ENCODE data around the gene THSD4. TPM values are rescaled to one million over a fixed set of nuclear protein-coding genes. Genes with fewer than 3 reads are reported as not detected.

Gene THSD4
- total and polyA plus RNA-seq, 5 donors from 2014 or later, result not detected

DNA sequence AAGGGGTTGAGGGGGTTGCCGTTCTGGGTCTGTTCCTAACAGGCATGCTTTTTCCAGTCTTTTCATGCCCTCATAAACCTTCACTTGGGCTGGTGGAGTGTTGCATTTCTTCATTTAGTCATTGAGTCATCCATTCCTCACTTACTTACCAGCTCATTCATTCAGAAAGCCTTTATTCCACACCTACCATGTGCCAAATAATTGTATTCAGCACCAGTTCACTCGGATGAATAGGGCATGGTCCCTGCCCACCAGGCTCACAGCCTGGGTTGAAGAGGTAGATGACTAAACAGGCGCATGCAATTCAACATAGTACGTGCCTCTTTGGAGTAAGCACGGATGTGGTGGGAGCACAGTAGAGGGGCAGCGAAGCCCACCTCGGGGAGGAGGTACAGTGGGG, 35.1 kb upstream of the THSD4 start:
- Mint-ChIP-seq H3K27me3 (no peaks in the 10 kb centered on the region), H3K36me3 (no peaks in the 10 kb centered on the region), H3K4me3 (no peak overlapping the region), H3K4me1 (no peaks in the 10 kb centered on the region), H3K27ac (no peak overlapping the region), H3K9me3 (peaks cover 0 to 7% (median 2%) of the 10 kb centered on the region in 7 donors)
- no peak overlapping the region for H3K4me3 ChIP-seq (ENCODE audit: low read depth, low read length)
- no peak overlapping the region for H3K27ac ChIP-seq (ENCODE audit: insufficient read depth, low read length, poor library complexity, severe bottlenecking)
- H3K27me3 ChIP-seq (ENCODE audit: control insufficient read depth, insufficient read depth, low read length), result no peaks in the 10 kb centered on the region
- ATAC-seq (ENCODE audit: low read depth in 2 of 2) (no peak), DNase-seq (no peak)
- no peaks in the 10 kb centered on the region for H3K36me3 ChIP-seq (ENCODE audit: control insufficient read depth, insufficient read depth, low read length)
- no peaks in the 10 kb centered on the region for H3K4me1 ChIP-seq (ENCODE audit: control insufficient read depth, insufficient read depth, low read length, poor library complexity, severe bottlenecking)
- H3K9me3 ChIP-seq (ENCODE audit: control insufficient read depth in 2 of 2, low read length in 2 of 2), result no peaks in the 10 kb centered on the region

DNA sequence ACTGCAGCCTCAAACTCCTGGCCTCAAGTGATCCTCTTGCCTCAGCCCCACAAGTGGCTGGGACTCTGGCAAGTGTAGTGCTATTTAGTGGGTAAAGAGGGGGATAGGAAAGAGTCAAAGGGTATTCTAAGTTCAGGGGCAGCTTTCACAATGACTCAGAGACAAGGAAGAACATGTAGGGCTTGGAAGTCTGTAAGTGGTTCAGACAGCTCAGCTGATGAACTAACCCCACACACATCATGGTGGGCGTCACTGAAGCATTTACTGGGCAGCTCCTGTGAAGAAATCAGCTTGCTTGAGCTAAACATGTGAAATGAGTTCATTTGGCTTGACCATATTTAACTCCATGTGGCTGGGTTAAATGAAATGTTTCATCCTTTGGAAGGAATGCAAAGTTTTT, 34.6 kb upstream of the THSD4 start:
- Mint-ChIP-seq H3K9me3 (peaks cover 0 to 7% (median 2%) of the 10 kb centered on the region in 7 donors), H3K4me1 (no peaks in the 10 kb centered on the region), H3K27me3 (no peaks in the 10 kb centered on the region), H3K4me3 (no peak overlapping the region), H3K27ac (peak overlapping the region in 1 of 3 donors; percentile 53), H3K36me3 (no peaks in the 10 kb centered on the region)
- no peak for DNase-seq
- Histone ChIP-seq H3K4me1 (ENCODE audit: control insufficient read depth, insufficient read depth, low read length, poor library complexity, severe bottlenecking) (no peaks in the 10 kb centered on the region), H3K4me3 (ENCODE audit: low read depth, low read length) (no peak overlapping the region), H3K27ac (ENCODE audit: insufficient read depth, low read length, poor library complexity, severe bottlenecking) (no peak overlapping the region), H3K36me3 (ENCODE audit: control insufficient read depth, insufficient read depth, low read length) (no peaks in the 10 kb centered on the region), H3K27me3 (ENCODE audit: control insufficient read depth, insufficient read depth, low read length) (no peaks in the 10 kb centered on the region), H3K9me3 (ENCODE audit: control insufficient read depth in 2 of 2, low read length in 2 of 2) (no peaks in the 10 kb centered on the region)
- ATAC-seq (ENCODE audit: low read depth in 2 of 2), result no peak

GRCh38 chr15:71082803-71083202, 32.5 kb upstream of the THSD4 start:
- Histone ChIP-seq H3K36me3 (ENCODE audit: control insufficient read depth, insufficient read depth, low read length) (no peaks in the 10 kb centered on the region), H3K4me1 (ENCODE audit: control insufficient read depth, insufficient read depth, low read length, poor library complexity, severe bottlenecking) (no peaks in the 10 kb centered on the region), H3K9me3 (ENCODE audit: control insufficient read depth in 2 of 2, low read length in 2 of 2) (no peaks in the 10 kb centered on the region), H3K4me3 (ENCODE audit: low read depth, low read length) (no peak overlapping the region), H3K27me3 (ENCODE audit: control insufficient read depth, insufficient read depth, low read length) (no peaks in the 10 kb centered on the region), H3K27ac (ENCODE audit: insufficient read depth, low read length, poor library complexity, severe bottlenecking) (no peak overlapping the region)
- no peak for DNase-seq
- H3K27me3 Mint-ChIP-seq, result no peaks in the 10 kb centered on the region
- no peak overlapping the region for H3K27ac Mint-ChIP-seq
- no peaks in the 10 kb centered on the region for H3K4me1 Mint-ChIP-seq
- no peak for ATAC-seq (ENCODE audit: low read depth in 2 of 2)
- no peaks in the 10 kb centered on the region for H3K36me3 Mint-ChIP-seq
- H3K4me3 Mint-ChIP-seq, result no peak overlapping the region
- peaks cover 0 to 7% (median 1%) of the 10 kb centered on the region in 7 donors for H3K9me3 Mint-ChIP-seq

DNA sequence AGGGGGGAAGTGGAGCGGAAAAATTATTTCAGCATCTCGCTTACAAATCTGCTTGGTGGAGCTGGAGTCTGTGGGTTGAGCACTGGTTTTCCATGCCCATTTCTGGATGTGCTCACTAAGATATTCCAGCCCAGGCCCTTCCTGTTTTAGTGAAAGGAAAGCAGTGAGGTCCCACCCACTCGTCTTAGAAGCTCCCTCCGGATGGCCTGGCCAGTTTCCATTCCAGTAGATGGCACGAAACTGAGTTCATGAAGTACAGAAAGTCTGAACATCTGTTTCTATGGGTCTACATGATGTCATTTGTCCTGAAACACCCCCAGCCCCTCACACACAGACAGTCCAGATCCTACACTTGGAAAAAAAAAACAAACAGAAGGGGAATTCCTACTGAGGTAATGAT, 31.9 kb upstream of the THSD4 start:
- H3K9me3 Mint-ChIP-seq, result peaks cover 0 to 8% (median 1%) of the 10 kb centered on the region in 7 donors
- no peaks in the 10 kb centered on the region for H3K36me3 ChIP-seq (ENCODE audit: control insufficient read depth, insufficient read depth, low read length)
- no peak overlapping the region for H3K27ac ChIP-seq (ENCODE audit: insufficient read depth, low read length, poor library complexity, severe bottlenecking)
- ATAC-seq (ENCODE audit: low read depth in 2 of 2), result no peak
- no peak for DNase-seq
- no peaks in the 10 kb centered on the region for H3K27me3 Mint-ChIP-seq
- no peaks in the 10 kb centered on the region for H3K4me1 Mint-ChIP-seq
- H3K4me3 Mint-ChIP-seq, result no peak overlapping the region
- no peaks in the 10 kb centered on the region for H3K4me1 ChIP-seq (ENCODE audit: control insufficient read depth, insufficient read depth, low read length, poor library complexity, severe bottlenecking)
- no peaks in the 10 kb centered on the region for H3K27me3 ChIP-seq (ENCODE audit: control insufficient read depth, insufficient read depth, low read length)
- H3K36me3 Mint-ChIP-seq, result no peaks in the 10 kb centered on the region
- H3K4me3 ChIP-seq (ENCODE audit: low read depth, low read length), result no peak overlapping the region
- no peaks in the 10 kb centered on the region for H3K9me3 ChIP-seq (ENCODE audit: control insufficient read depth in 2 of 2, low read length in 2 of 2)
- no peak overlapping the region for H3K27ac Mint-ChIP-seq

GRCh38 chr15:71084264-71084663, 31.0 kb upstream of the THSD4 start:
- H3K4me1 Mint-ChIP-seq, result no peaks in the 10 kb centered on the region
- Histone ChIP-seq H3K4me1 (ENCODE audit: control insufficient read depth, insufficient read depth, low read length, poor library complexity, severe bottlenecking) (no peaks in the 10 kb centered on the region), H3K36me3 (ENCODE audit: control insufficient read depth, insufficient read depth, low read length) (no peaks in the 10 kb centered on the region), H3K27ac (ENCODE audit: insufficient read depth, low read length, poor library complexity, severe bottlenecking) (no peak overlapping the region), H3K9me3 (ENCODE audit: control insufficient read depth in 2 of 2, low read length in 2 of 2) (no peaks in the 10 kb centered on the region), H3K4me3 (ENCODE audit: low read depth, low read length) (no peak overlapping the region), H3K27me3 (ENCODE audit: control insufficient read depth, insufficient read depth, low read length) (no peaks in the 10 kb centered on the region)
- peaks cover 0 to 10% (median 1%) of the 10 kb centered on the region in 7 donors for H3K9me3 Mint-ChIP-seq
- DNase-seq (no peak), ATAC-seq (ENCODE audit: low read depth in 2 of 2) (no peak)
- H3K27me3 Mint-ChIP-seq, result peaks cover 5% of the 10 kb centered on the region
- H3K27ac Mint-ChIP-seq, result no peak overlapping the region
- no peaks in the 10 kb centered on the region for H3K36me3 Mint-ChIP-seq
- no peak overlapping the region for H3K4me3 Mint-ChIP-seq

- Histone ChIP-seq H3K9me3 (ENCODE audit: control insufficient read depth in 2 of 2, low read length in 2 of 2) (no peaks in the 10 kb centered on the region), H3K27ac (ENCODE audit: insufficient read depth, low read length, poor library complexity, severe bottlenecking) (no peak overlapping the region), H3K4me3 (ENCODE audit: low read depth, low read length) (no peak overlapping the region), H3K36me3 (ENCODE audit: control insufficient read depth, insufficient read depth, low read length) (no peaks in the 10 kb centered on the region), H3K27me3 (ENCODE audit: control insufficient read depth, insufficient read depth, low read length) (no peaks in the 10 kb centered on the region), H3K4me1 (ENCODE audit: control insufficient read depth, insufficient read depth, low read length, poor library complexity, severe bottlenecking) (no peaks in the 10 kb centered on the region)
- peaks cover 5% of the 10 kb centered on the region for H3K27me3 Mint-ChIP-seq
- no peak overlapping the region for H3K4me3 Mint-ChIP-seq
- peaks cover 0 to 10% (median 3%) of the 10 kb centered on the region in 7 donors for H3K9me3 Mint-ChIP-seq
- H3K27ac Mint-ChIP-seq, result no peak overlapping the region
- DNase-seq, result no peak
- H3K4me1 Mint-ChIP-seq, result no peaks in the 10 kb centered on the region
- no peaks in the 10 kb centered on the region for H3K36me3 Mint-ChIP-seq
- no peak for ATAC-seq (ENCODE audit: low read depth in 2 of 2)
Measured at GRCh38 chr15:71085809-71086208, 29.5 kb upstream of the THSD4 start.

DNA sequence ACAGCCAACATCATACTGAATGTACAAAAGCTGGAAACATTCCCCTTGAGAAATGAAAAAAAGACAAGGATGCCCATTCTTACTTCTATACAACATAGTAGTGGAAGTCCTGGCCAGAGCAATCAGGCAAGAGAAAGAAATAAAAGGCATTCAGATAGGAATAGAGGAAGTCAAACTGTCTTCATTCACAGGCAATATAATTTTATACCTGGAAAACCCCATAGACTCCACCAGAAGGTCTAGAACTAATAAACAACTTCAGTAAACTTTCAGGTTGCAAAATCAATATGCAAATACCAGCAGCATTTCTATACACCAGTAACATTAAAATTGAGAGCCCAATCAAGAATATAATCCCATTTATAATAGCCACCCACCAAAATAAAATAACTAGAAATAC, 27.1 kb upstream of the THSD4 start:
- Mint-ChIP-seq H3K27me3 (peaks cover 5% of the 10 kb centered on the region), H3K27ac (no peak overlapping the region), H3K9me3 (peaks cover 0 to 10% (median 3%) of the 10 kb centered on the region in 7 donors), H3K36me3 (no peaks in the 10 kb centered on the region), H3K4me1 (no peaks in the 10 kb centered on the region), H3K4me3 (no peak overlapping the region)
- DNase-seq, result no peak
- no peaks in the 10 kb centered on the region for H3K4me1 ChIP-seq (ENCODE audit: control insufficient read depth, insufficient read depth, low read length, poor library complexity, severe bottlenecking)
- H3K9me3 ChIP-seq (ENCODE audit: control insufficient read depth in 2 of 2, low read length in 2 of 2), result no peaks in the 10 kb centered on the region
- no peaks in the 10 kb centered on the region for H3K36me3 ChIP-seq (ENCODE audit: control insufficient read depth, insufficient read depth, low read length)
- no peak overlapping the region for H3K4me3 ChIP-seq (ENCODE audit: low read depth, low read length)
- H3K27me3 ChIP-seq (ENCODE audit: control insufficient read depth, insufficient read depth, low read length), result no peaks in the 10 kb centered on the region
- no peak for ATAC-seq (ENCODE audit: low read depth in 2 of 2)
- no peak overlapping the region for H3K27ac ChIP-seq (ENCODE audit: insufficient read depth, low read length, poor library complexity, severe bottlenecking)

DNA sequence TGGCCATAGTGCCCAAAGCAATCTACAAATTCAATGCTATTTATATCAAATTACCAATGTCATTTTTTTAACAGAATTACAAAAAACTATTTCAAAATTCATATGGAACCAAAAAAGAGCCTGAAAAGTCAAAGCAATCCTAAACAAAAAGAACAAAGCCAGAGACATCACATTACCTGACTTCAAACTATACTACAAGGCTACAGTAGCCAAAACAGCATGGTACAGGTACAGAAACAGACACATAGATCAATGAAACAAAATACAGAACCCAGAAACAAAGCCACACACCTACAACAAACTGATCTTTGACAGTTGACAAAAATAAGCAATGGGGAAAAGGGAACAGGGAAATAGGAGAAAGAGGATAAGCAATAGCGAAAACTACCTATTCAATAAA, 26.6 kb upstream of the THSD4 start:
- H3K4me1 Mint-ChIP-seq, result no peaks in the 10 kb centered on the region
- Histone ChIP-seq H3K36me3 (ENCODE audit: control insufficient read depth, insufficient read depth, low read length) (no peaks in the 10 kb centered on the region), H3K27ac (ENCODE audit: insufficient read depth, low read length, poor library complexity, severe bottlenecking) (no peak overlapping the region)

More for the DNA sequence above, 26.6 kb upstream of the THSD4 start:
- no peaks in the 10 kb centered on the region for H3K9me3 ChIP-seq (ENCODE audit: control insufficient read depth in 2 of 2, low read length in 2 of 2)
- H3K4me1 ChIP-seq (ENCODE audit: control insufficient read depth, insufficient read depth, low read length, poor library complexity, severe bottlenecking), result no peaks in the 10 kb centered on the region
- no peaks in the 10 kb centered on the region for H3K36me3 Mint-ChIP-seq
- H3K27me3 ChIP-seq (ENCODE audit: control insufficient read depth, insufficient read depth, low read length), result no peaks in the 10 kb centered on the region
- H3K4me3 Mint-ChIP-seq, result no peak overlapping the region
- H3K4me3 ChIP-seq (ENCODE audit: low read depth, low read length), result no peak overlapping the region
- H3K9me3 Mint-ChIP-seq, result peaks cover 0 to 12% (median 5%) of the 10 kb centered on the region in 7 donors
- no peak for DNase-seq
- no peak for ATAC-seq (ENCODE audit: low read depth in 2 of 2)
- H3K27me3 Mint-ChIP-seq, result peaks cover 5% of the 10 kb centered on the region
- no peak overlapping the region for H3K27ac Mint-ChIP-seq
